HG03108 (cell line): Measurements from ENCODE around the gene ENAH.
"Not testable (repeated sequence)": the region's sequence is repeated elsewhere in the genome, so short reads cannot be mapped to it uniquely, and the experiment has no call there.

Experiments
- ATAC-seq: cut with Tn5 transposase; IDR thresholded peaks from one replicate; pipeline ENCODE4 v1.9.1; 2021; ENCODE audit warnings: moderate library complexity; ENCODE audit not compliant: unreplicated experiment

Gene ENAH

GRCh38 chr1:225677350-225678124, 24.6 kb upstream of the ENAH start:
- no peak for ATAC-seq

GRCh38 chr1:225674381-225674780, 21.5 kb upstream of the ENAH start:
- no peak for ATAC-seq

GRCh38 chr1:225670806-225671733, 18.1 kb upstream of the ENAH start:
- no peak for ATAC-seq

- ATAC-seq, result no peak
Observed at GRCh38 chr1:225670356-225670755, 17.4 kb upstream of the ENAH start.

GRCh38 chr1:225668222-225668621, 15.3 kb upstream of the ENAH start:
- ATAC-seq, result no peak

GRCh38 chr1:225667362-225667761, 14.4 kb upstream of the ENAH start:
- no peak for ATAC-seq

GRCh38 chr1:225666495-225666894, 13.6 kb upstream of the ENAH start:
- ATAC-seq, result no peak

- no peak for ATAC-seq
Observed at GRCh38 chr1:225664762-225665161, 11.8 kb upstream of the ENAH start.

- ATAC-seq, result no peak
Observed at GRCh38 chr1:225662155-225662554, 9.2 kb upstream of the ENAH start.

- no peak for ATAC-seq
Observed at GRCh38 chr1:225660544-225660946, 7.6 kb upstream of the ENAH start.

GRCh38 chr1:225658041-225658440, 5.1 kb upstream of the ENAH start:
- ATAC-seq, result no peak

GRCh38 chr1:225657462-225657989, 4.6 kb upstream of the ENAH start:
- ATAC-seq, result no peak

- not testable (repeated sequence) for ATAC-seq
Observed at GRCh38 chr1:225656259-225656655, 3.3 kb upstream of the ENAH start.

GRCh38 chr1:225655509-225656258, 2.8 kb upstream of the ENAH start:
- no peak for ATAC-seq

GRCh38 chr1:225654688-225655508, 2.0 kb upstream of the ENAH start:
- no peak for ATAC-seq

- no peak for ATAC-seq
Observed at GRCh38 chr1:225654277-225654597, 1.3 kb upstream of the ENAH start.

GRCh38 chr1:225653463-225654276, 747 bp upstream of the ENAH start:
- no peak for ATAC-seq

- no peak for ATAC-seq
Observed at GRCh38 chr1:225651872-225652728, 823 bp downstream of the ENAH start.
